HuH-7 (cell line): Measurements from ENCODE around the gene NADK.
A peak's percentile ranks its signal among the peaks of the same experiment; 100 is the strongest.

Experiments
- DNase-seq: peaks from one replicate; pipeline ENCODE4 v3.0.0; 2011; ENCODE audit warnings: low spot score

The NADK gene

GRCh38 chr1:1786836-1787605 lies 8.8 kb upstream of the NADK start:
- no peak for DNase-seq

GRCh38 chr1:1785666-1786065 lies 7.4 kb upstream of the NADK start:
- DNase-seq, result no peak

DNA sequence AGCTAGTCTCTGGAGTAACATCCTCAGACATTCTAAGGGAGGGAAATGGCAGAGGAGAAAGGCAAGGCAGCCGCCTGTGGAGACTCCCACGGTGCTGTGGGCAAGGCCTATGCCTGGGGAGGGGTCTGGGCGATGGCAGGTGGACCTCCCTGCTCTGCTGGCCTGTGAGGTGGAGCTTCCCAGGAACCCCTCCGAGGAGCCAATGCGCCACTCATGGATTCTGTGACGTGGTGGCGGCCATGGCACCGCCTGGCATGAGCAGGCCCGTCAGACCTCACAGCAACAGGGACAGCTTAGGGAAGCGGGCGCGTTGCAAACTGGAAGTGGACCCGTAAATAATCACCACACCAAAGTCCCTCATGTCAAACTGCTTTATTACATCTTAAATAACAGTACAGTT lies 6.7 kb upstream of the NADK start:
- DNase-seq, result no peak

GRCh38 chr1:1783320-1783719 lies 5.0 kb upstream of the NADK start:
- DNase-seq, result no peak

- peak; percentile 69 for DNase-seq
Observed at GRCh38 chr1:1782399-1783221, 4.3 kb upstream of the NADK start.

- no peak for DNase-seq
Observed at GRCh38 chr1:1781526-1781903, 3.2 kb upstream of the NADK start.

GRCh38 chr1:1780598-1781525 lies 2.6 kb upstream of the NADK start:
- DNase-seq, result no peak

DNA sequence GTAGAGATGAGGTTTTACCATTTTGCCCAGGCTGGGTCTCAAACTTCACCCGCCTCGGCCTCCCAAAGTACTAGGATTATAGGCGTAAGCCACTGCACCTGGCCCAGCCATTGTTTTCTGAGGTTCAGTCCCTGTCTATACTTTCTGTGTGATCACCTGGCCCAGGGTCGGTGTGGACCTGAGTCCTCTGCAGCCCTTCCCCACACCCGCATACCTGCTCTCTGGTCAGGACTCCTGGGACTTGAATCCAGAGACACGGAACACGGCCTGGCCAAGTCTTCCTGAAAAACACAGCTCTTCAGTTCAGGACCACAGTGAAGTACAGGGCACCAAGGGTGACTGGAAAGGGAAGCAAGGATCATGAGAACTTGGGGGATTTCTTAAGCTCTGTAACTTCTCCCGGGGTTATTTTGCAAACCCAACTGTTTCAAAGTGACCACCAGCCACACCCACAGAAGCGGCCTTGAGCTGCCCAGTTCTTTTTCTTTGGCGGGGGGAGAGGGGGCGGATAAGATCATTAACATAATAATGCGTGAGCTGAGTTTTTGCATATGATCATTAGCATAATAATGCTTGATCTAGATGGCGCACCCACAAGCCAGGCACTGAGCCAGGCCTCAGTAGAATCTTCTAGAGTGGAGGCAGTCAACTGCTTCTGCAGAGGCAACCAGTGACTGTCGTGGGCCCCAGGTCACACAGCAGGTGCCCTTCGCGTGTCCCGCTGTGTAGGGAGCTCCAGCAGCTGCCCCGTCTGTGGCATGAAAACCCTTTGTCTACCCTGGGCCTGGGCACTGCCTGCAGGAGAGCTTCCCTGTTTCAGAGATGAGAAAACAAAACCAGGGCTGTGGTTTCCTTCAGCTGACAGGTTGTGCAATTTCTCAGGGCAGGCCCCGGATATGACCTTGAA lies 1.7 kb upstream of the NADK start:
- DNase-seq, result no peak

- DNase-seq, result no peak
Observed at GRCh38 chr1:1779320-1779675, 1.0 kb upstream of the NADK start.

GRCh38 chr1:1778663-1779319 lies 521 bp upstream of the NADK start:
- peak; percentile 77 for DNase-seq

GRCh38 chr1:1777583-1777899 lies 729 bp downstream of the NADK start:
- no peak for DNase-seq

DNA sequence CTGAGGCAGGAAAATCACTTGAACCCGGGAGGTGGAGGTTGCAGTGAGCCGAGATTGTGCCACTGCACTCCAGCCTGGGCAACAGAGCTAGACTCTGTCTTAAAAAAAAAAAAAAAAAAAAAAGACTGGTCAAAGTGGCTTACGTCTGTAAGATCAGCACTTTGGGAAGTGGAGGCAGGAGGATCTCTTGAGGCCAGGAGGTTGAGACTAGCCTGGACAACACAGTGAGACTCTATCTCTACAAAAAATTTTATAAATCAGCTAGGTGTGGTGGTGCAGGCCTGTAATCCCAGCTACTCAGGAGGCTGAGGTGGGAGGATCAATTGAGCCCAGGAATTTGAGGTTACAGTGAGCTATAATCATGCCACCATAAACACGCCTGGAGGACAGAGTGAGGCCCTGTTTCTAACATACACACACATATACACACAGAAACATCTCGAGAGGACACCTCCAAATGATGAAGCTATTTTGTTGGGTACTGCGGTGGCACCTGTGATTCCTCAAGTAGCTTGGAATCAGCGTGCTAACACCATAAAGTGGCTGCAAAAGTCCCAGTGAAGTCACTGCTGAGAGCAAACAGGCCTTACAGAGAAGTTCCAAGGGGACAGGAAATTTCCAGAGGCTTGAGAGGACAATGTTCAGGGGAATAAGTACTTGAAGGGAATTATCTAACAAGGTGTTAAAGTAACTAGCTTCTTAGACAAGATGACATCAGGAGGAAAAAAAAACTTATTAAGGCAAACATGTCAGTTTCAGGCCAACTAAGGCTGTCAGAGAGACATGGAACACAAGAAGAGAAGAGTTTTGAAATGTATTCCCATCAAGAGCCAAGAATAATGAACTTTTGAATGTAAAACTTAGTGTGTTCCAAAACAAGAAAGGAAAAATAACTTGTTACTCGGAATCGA lies 1.3 kb downstream of the NADK start:
- DNase-seq, result no peak

DNA sequence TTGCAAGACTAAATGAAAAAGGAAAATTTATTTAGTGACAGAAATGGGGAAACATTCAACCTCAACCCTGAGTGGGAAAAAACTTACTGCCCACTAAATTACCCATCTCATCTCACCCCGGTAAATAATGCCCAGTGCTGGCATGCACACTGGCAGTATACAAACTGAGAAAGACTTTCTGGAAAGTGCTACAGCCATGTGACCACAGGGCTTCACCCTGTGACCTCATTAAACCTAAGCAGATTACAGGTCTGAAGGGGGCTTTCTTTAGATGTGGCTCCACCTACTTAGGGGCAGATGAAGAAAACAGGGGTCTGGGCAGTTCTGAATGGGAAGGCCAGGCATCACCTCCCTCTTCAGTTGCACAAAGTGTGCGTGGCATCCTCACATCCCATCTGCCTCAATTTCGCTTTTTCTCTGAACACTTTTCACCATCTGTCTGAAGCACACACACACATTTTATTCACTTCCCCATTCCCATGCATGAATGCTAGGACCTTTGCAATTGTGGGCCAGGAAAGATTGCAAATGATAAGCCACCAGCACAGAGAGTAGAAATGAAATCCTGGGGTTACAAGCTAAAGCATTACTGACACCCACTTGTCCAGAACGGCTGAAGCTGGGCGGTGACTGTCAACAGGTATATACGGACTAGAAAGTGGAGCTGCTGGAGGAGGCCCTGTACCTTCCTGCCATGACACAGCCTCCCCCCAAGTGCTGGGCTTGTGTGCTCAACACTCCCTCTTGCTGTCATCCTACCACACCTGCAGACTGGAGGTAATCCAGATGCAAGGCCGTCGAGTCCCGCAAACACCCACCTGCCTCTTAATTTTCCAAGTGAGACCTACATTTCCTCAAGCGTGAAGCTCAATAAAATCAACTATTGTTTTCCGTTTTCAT lies 2.7 kb downstream of the NADK start:
- no peak for DNase-seq

GRCh38 chr1:1773874-1774273 lies 4.4 kb downstream of the NADK start:
- no peak for DNase-seq

DNA sequence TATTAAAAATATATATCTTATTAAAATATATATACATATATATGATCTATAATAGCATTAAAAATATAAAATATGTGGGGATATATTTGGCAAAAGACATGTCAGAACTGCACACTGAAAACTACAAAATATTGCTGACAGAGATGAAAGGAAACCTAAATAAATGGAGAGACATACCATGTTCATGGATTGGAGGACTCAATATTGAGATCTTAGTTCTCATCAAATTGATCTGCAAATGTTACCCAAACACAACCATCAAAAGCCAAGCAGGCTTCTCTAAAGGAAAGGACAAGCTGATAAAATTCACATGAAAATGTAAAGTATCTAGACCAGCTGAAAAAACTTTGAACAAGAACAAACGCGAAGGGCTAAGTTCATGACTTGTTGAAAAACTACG lies 7.2 kb downstream of the NADK start:
- no peak for DNase-seq

GRCh38 chr1:1770102-1770501 lies 8.2 kb downstream of the NADK start:
- DNase-seq, result no peak

GRCh38 chr1:1768249-1768992 lies 9.8 kb downstream of the NADK start:
- DNase-seq, result no peak

DNA sequence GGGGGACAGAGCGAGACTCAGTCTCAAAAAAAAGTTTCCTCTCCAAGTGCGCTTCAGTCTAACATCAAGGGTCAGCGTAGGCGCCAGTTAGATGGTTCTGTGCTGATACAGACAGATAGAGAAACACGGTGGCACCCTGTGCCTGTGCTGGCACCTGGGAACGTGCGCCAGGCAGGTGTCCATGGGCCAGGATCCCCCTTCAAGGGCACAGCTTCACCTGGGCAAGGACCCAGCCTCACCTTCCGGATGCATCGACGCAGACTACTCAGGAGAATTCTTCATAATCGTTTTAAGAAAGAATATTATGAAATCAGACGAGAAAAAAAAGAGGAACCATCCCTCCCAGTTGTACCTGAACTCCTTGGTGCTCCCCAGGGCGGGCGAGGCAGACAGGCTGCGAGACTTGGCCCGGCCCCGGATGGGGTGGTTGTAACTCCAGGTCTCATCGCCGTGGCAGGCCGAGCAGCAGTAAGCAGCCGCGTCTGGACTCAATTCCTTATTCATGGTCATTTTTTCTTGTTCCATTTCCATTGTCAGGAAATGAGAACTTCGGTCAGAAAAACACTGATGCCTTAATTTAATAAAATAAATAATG lies 13.3 kb downstream of the NADK start:
- DNase-seq, result no peak
